Liver (tissue), 9 donors: Measurements from ENCODE around the gene CXXC5. TPM values are rescaled to one million over a fixed set of nuclear protein-coding genes. Genes with fewer than 3 reads are reported as not detected.

Experiments
- DNase-seq: peaks from one replicate; pipeline ENCODE4 v3.0.0-alpha.2; 2017; ENCODE audit warnings: low spot score
- H3K27ac ChIP-seq, 2 donors: one replicate each; pipeline ENCODE4 v1.7.0; 2013; ENCODE audit warnings: inconsistent platforms in 2 of 2, low read length in 2 of 2, control low read depth in 1 of 2, low read depth in 1 of 2, mild to moderate bottlenecking in 1 of 2
- H3K27me3 ChIP-seq, 4 donors: one replicate each; pipeline versions ENCODE4 v1.6.1 to v1.7.0; 2013; ENCODE audit warnings: low read length in 3 of 4, inconsistent platforms in 1 of 4, mild to moderate bottlenecking in 1 of 4, moderate library complexity in 1 of 4; ENCODE audit not compliant: control insufficient read depth in 4 of 4, insufficient read depth in 4 of 4
- H3K36me3 ChIP-seq, 4 donors: one replicate each; pipeline versions ENCODE4 v1.6.1 to v1.7.0; 2013; ENCODE audit warnings: low read length in 3 of 4, mild to moderate bottlenecking in 3 of 4, low read depth in 1 of 4, moderate library complexity in 1 of 4; ENCODE audit not compliant: control insufficient read depth in 4 of 4, insufficient read depth in 3 of 4
- H3K4me1 ChIP-seq, 4 donors: one replicate each; pipeline versions ENCODE4 v1.6.1 to v1.7.0; 2013; ENCODE audit warnings: low read length in 3 of 4, mild to moderate bottlenecking in 3 of 4, moderate library complexity in 1 of 4; ENCODE audit not compliant: control insufficient read depth in 4 of 4, insufficient read depth in 4 of 4
- H3K4me3 ChIP-seq, 3 donors: one replicate each; pipeline versions ENCODE4 v1.6.1 to v1.7.0; 2013; ENCODE audit warnings: low read length in 3 of 3, control low read depth in 1 of 3, low read depth in 1 of 3, mild to moderate bottlenecking in 1 of 3
- H3K9ac ChIP-seq, 2 donors: one replicate each; pipeline ENCODE4 v1.7.0; 2013; ENCODE audit warnings: low read length in 2 of 2, mild to moderate bottlenecking in 2 of 2, moderate library complexity in 2 of 2, control low read depth in 1 of 2, low read depth in 1 of 2
- H3K9me3 ChIP-seq, 4 donors: one replicate each; pipeline versions ENCODE4 v1.6.1 to v1.7.0; 2013; ENCODE audit warnings: low read length in 3 of 4; ENCODE audit not compliant: control insufficient read depth in 4 of 4
- EGR1 ChIP-seq, 2 donors: IDR thresholded peaks; 2 replicates each; pipeline ENCODE4 v1.6.1; 2016 to 2018; ENCODE audit warnings: antibody characterized with exemption in 2 of 2, low read depth in 2 of 2
- HNF4A ChIP-seq, 2 donors: conservative IDR thresholded peaks; 2 replicates each; pipeline ENCODE4 v1.6.1; 2016; ENCODE audit warnings: antibody characterized with exemption in 2 of 2, mild to moderate bottlenecking in 2 of 2
- HNF4G ChIP-seq: IDR thresholded peaks from 2 replicates; pipeline ENCODE4 v1.6.1; 2016; ENCODE audit warnings: antibody characterized with exemption
- NR2F2 ChIP-seq: IDR thresholded peaks from 2 replicates; pipeline ENCODE4 v1.6.1; 2016; ENCODE audit warnings: antibody characterized with exemption
- REST ChIP-seq: IDR thresholded peaks from 2 replicates; pipeline ENCODE4 v1.6.1; 2016; ENCODE audit warnings: antibody characterized with exemption, mild to moderate bottlenecking
- RXRA ChIP-seq, 2 donors: IDR thresholded peaks; 2 replicates each; pipeline ENCODE4 v1.6.1; 2017 to 2018; ENCODE audit warnings: antibody characterized with exemption in 2 of 2, mild to moderate bottlenecking in 1 of 2
- TAF1 ChIP-seq: conservative IDR thresholded peaks from 2 replicates; pipeline ENCODE4 v1.6.1; 2016; ENCODE audit warnings: antibody characterized with exemption, mild to moderate bottlenecking
- WGBS: extraction: QIAGEN DNeasy Blood & Tissue Kit; methylation state at CpG from one replicate; pipeline ENCODE4 v1.1.7; 2013; 5-methylcytosine and 5-hydroxymethylcytosine counted together
- polyA plus RNA-seq, 2 donors: library from polyadenylated mRNA; stranded (reverse) in 1 of 2; unstranded in 1 of 2; fragments of 200-250 nt in 1 of 2; fragments of >200 nt in 1 of 2; fragmentation: Nextera tagmentation in 1 of 2; extraction: Ambion mirVana in 1 of 2; gene quantifications; one replicate each; pipeline versions ENCODE4 v1.2.1 to v1.2.3, GENCODE V29; 2013 to 2015
- total RNA-seq, 2 donors: library from RNA; depleted of rRNA; stranded (reverse); fragments of >200 nt; gene quantifications; one replicate each; pipeline ENCODE4 v1.2.3, GENCODE V29; 2014
- TF ChIP-seq, protein P1 (sequence below): IDR thresholded peaks from 2 replicates; pipeline ENCODE4 v1.6.1; 2016; ENCODE audit warnings: antibody characterized with exemption
- TF ChIP-seq, protein P2 (sequence below): IDR thresholded peaks from 2 replicates; pipeline ENCODE4 v1.6.1; 2016; ENCODE audit warnings: antibody characterized with exemption
- donor health status: healthy.
- donor health status: healthy.
- donor health status: healthy.
- donor health status: healthy.
- donor health status: healthy.

Gene CXXC5
- total and polyA plus RNA-seq, 4 donors, result 40.6 to 78.6 (median 64.5) TPM

DNA sequence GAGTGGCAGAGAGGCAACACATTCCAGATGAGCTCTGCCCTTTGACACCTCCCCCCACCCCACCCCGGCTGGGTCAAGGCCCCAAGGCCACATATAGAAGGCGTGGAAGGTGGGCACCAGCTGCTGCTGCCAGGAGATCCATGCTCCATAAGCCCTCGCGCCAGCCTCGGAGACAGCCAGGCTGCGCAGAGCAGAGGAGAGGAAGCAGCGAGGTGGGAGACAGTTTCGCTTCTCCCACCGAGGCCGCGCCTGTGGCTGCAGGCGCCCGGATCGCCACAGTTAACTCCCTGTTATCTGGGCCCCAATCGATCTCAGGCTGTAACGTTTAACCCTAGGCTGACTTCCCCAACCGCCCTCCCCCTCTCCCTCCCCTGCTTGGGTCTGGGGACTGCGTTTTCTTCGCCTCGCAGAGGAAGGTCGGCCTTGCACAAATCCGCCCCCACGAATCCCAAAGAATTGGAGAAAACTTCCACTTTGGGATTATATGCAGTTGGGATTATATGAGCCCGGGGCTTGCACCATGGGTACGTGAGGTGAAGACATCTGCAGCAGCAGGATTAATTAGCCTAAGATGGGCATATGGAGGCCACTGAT lies 1.1 kb upstream of the CXXC5 start:
- no peak for DNase-seq
- Histone ChIP-seq H3K27me3 (no peaks in the 10 kb centered on the region), H3K9me3 (no peaks in the 10 kb centered on the region), H3K36me3 (no peaks in the 10 kb centered on the region), H3K4me3 (peak overlapping the region; percentile 54 to 92 (median 55)), H3K27ac (peak overlapping the region; percentile 93 to 96), H3K9ac (peak overlapping the region in 1 of 2 donors; percentile 56), H3K4me1 (peaks cover 18 to 77% (median 61%) of the 10 kb centered on the region in 4 donors)
- 13% methylated on average over 25 of the region's 25 CpGs for WGBS
- TF ChIP-seq HNF4A (conservative IDR thresholded peaks at IDR 0.05), result peak; percentile 5 to 20
- TF ChIP-seq, protein P1, sequence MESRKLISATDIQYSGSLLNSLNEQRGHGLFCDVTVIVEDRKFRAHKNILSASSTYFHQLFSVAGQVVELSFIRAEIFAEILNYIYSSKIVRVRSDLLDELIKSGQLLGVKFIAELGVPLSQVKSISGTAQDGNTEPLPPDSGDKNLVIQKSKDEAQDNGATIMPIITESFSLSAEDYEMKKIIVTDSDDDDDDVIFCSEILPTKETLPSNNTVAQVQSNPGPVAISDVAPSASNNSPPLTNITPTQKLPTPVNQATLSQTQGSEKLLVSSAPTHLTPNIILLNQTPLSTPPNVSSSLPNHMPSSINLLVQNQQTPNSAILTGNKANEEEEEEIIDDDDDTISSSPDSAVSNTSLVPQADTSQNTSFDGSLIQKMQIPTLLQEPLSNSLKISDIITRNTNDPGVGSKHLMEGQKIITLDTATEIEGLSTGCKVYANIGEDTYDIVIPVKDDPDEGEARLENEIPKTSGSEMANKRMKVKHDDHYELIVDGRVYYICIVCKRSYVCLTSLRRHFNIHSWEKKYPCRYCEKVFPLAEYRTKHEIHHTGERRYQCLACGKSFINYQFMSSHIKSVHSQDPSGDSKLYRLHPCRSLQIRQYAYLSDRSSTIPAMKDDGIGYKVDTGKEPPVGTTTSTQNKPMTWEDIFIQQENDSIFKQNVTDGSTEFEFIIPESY, result no peak
- peak; percentile 29 to 44 for TF ChIP-seq RXRA (IDR thresholded peaks at IDR 0.05)
- no peak for TF ChIP-seq EGR1 (IDR thresholded peaks at IDR 0.05; ENCODE audit: low read depth in 2 of 2)
- TF ChIP-seq NR2F2, result peak; percentile 37

DNA sequence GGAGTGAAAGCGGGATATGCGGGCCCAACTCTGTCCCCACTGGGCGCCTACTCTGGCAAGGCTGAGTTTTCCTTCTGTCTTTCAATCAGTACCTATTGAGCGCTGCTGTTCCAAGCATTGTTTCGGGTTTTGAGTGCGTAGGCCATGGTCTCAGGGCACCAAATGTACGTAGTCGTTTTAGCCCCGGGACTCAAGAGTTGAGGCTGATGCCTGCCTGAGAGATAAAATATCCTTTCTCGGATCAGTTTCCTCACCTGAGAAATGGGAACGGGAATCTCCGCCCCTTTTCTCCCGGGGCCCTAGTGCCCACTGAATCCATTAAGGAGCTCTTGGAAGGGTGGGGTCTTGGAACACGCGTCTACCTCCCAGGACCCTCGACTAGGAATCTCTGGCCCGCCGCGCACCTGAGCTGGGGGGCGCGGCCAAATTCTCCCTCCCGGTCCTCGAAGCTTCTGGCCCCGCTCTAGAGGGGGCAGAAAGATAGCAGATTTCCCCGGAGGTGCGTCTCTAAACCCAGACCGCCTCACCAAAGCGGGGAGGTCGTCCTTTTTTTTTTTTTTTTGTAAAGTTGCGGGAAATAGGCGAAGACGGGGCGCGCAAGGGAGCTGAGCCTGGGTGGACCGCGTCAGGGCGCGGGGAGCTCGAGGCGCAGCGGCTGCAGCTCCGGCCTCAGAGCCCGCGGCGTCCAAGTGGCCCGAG lies 494 bp upstream of the CXXC5 start:
- no peak for TF ChIP-seq REST
- TF ChIP-seq EGR1 (IDR thresholded peaks at IDR 0.05; ENCODE audit: low read depth in 2 of 2), result no peak
- TF ChIP-seq TAF1, result peak; percentile 40
- TF ChIP-seq, protein P2, sequence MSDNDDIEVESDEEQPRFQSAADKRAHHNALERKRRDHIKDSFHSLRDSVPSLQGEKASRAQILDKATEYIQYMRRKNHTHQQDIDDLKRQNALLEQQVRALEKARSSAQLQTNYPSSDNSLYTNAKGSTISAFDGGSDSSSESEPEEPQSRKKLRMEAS, result no peak
- TF ChIP-seq HNF4G, result no peak
- Histone ChIP-seq H3K4me3 (peak overlapping the region; percentile 54 to 92 (median 55)), H3K9ac (peak overlapping the region; percentile 56 to 64), H3K27me3 (no peaks in the 10 kb centered on the region), H3K9me3 (no peaks in the 10 kb centered on the region), H3K27ac (peak overlapping the region; percentile 93 to 96), H3K36me3 (no peaks in the 10 kb centered on the region), H3K4me1 (peaks cover 17 to 79% (median 63%) of the 10 kb centered on the region in 4 donors)
- WGBS, result 10% methylated on average over 46 of the region's 46 CpGs
- no peak for DNase-seq
